ENCODE measurements around the gene FAM118B.

DNA sequence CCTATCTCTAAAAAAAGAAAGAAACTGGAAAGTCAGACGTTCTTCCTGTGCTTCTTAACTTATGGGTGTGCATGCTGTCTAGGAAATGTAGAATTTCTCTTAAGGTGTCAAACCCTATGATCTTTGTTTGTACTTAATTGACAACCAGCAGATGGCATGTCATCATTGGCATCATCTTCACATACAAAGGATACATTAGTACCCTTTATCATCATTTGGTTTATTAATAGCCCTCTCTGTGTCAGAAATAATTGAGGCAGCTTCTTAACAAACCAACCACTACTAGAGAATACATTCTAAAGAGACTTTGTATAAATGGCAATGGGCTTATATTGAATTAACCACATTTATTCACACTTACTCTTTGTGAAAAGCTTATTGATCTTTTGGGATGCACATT, 43.2 kb downstream of the FAM118B start:
- TF ChIP-seq, protein P1, sequence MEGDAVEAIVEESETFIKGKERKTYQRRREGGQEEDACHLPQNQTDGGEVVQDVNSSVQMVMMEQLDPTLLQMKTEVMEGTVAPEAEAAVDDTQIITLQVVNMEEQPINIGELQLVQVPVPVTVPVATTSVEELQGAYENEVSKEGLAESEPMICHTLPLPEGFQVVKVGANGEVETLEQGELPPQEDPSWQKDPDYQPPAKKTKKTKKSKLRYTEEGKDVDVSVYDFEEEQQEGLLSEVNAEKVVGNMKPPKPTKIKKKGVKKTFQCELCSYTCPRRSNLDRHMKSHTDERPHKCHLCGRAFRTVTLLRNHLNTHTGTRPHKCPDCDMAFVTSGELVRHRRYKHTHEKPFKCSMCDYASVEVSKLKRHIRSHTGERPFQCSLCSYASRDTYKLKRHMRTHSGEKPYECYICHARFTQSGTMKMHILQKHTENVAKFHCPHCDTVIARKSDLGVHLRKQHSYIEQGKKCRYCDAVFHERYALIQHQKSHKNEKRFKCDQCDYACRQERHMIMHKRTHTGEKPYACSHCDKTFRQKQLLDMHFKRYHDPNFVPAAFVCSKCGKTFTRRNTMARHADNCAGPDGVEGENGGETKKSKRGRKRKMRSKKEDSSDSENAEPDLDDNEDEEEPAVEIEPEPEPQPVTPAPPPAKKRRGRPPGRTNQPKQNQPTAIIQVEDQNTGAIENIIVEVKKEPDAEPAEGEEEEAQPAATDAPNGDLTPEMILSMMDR (IDR thresholded peaks at IDR 0.05; ENCODE audit: low read depth, low read length) = no peak
- TF ChIP-seq, protein P2, sequence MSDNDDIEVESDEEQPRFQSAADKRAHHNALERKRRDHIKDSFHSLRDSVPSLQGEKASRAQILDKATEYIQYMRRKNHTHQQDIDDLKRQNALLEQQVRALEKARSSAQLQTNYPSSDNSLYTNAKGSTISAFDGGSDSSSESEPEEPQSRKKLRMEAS (IDR thresholded peaks at IDR 0.05; ENCODE audit: low read depth, low read length) = no peak
